ENCODE data around the gene KANSL1L.

DNA sequence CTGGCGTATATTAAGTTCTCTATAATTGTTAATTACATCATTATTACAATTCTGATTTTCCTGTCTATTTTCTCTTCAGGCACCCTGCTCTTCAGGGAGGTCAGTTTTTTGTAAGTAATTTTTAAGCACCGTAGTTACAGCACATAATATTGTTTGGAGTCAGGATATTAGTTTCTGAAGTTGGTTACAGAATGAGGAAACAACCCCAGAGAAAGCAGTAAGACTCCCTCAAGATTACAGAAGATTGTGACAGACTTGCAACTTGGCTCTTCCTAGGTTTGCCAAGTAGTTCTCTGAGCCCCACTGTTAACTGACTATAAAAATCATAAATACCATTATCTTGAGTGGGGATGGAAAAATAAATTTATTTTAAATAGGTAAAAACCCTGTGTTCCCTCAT, 167.8 kb downstream of the KANSL1L start:
- no peak for TF ChIP-seq POLR2A (IDR thresholded peaks at IDR 0.05; ENCODE audit: low read depth, low read length)
- TF ChIP-seq POLR2AphosphoS5 (IDR thresholded peaks at IDR 0.05; ENCODE audit: low read depth, low read length), result no peak
- TF ChIP-seq TAF1 (IDR thresholded peaks at IDR 0.05; ENCODE audit: low read depth, low read length), result no peak
- TF ChIP-seq POU2F2 (IDR thresholded peaks at IDR 0.05; ENCODE audit: low read depth, low read length), result no peak
